A673 (cell line): ENCODE data around the gene SLC22A7. TPM values are rescaled to one million over a fixed set of nuclear protein-coding genes. Genes with fewer than 3 reads are reported as not detected.
A peak's percentile ranks its signal among the peaks of the same experiment; 100 is the strongest.

Source experiments
- BruUV-seq: library from RNA; stranded (reverse); fragments of 400-500 nt; replicated peaks from 2 replicates; lab custom pipeline; 2021; lab: Mats Ljungman, UMichigan
- CTCF ChIA-PET: fragments of 300-600 bp; sonication (Branson Sonifier 250); formaldehyde crosslinking; loops from one replicate; lab custom pipeline; 2022; ENCODE audit warnings: antibody characterized with exemption; lab: Charles Lee
- POLR2A ChIA-PET: fragments of 300-600 bp; sonication (Branson Sonifier 250); formaldehyde crosslinking; loops from one replicate; lab custom pipeline; 2022; ENCODE audit warnings: antibody characterized with exemption; ENCODE audit not compliant: low non-redundant PET; lab: Charles Lee
- DNase-seq: peaks from one replicate; pipeline ENCODE4 v3.0.0-alpha.2; 2015; ENCODE audit warnings: low spot score
- H3K27ac ChIP-seq: fragments of 200-600 bp; sonication (generic); 2 replicates; pipeline ENCODE4 v1.5.1; 2016; ENCODE audit warnings: mixed run types, low read depth, mild to moderate bottlenecking, mixed read lengths, antibody characterized with exemption, low read length; ENCODE audit not compliant: poor library complexity, severe bottlenecking
- H3K27me3 ChIP-seq: fragments of 200-600 bp; sonication (generic); replicated peaks from 2 replicates; pipeline ENCODE4 v1.6.1; 2017; ENCODE audit warnings: mixed run types, low read depth, mild to moderate bottlenecking, mixed read lengths, antibody characterized with exemption, low read length; ENCODE audit not compliant: insufficient read depth, poor library complexity
- H3K36me3 ChIP-seq: fragments of 200-600 bp; sonication (generic); 2 replicates; pipeline ENCODE4 v1.6.1; 2016; ENCODE audit warnings: mixed run types, mild to moderate bottlenecking, mixed read lengths, antibody characterized with exemption, low read length; ENCODE audit not compliant: insufficient read depth, poor library complexity, severe bottlenecking
- H3K4me1 ChIP-seq: fragments of 200-600 bp; sonication (generic); 2 replicates; pipeline ENCODE4 v1.6.1; 2017; ENCODE audit warnings: mixed run types, mild to moderate bottlenecking, mixed read lengths, antibody characterized with exemption, low read length; ENCODE audit not compliant: insufficient read depth, poor library complexity, severe bottlenecking
- H3K4me3 ChIP-seq: fragments of 200-600 bp; sonication (generic); 2 replicates; pipeline ENCODE4 v1.5.1; 2016; ENCODE audit warnings: low read depth, mixed run types, mild to moderate bottlenecking, mixed read lengths, low read length; ENCODE audit not compliant: poor library complexity, severe bottlenecking
- H3K9me3 ChIP-seq: fragments of 200-600 bp; sonication (generic); 2 replicates; pipeline ENCODE4 v1.6.1; 2016; ENCODE audit warnings: mixed run types, low read depth, mild to moderate bottlenecking, mixed read lengths, antibody characterized with exemption, low read length; ENCODE audit not compliant: poor library complexity, severe bottlenecking
- CTCF ChIP-seq: fragments of 300-800, 200-600 bp; sonication (generic); conservative IDR thresholded peaks from 2 replicates; pipeline ENCODE4 v1.5.1; 2017; ENCODE audit warnings: low read depth, mild to moderate bottlenecking, antibody characterized with exemption, low read length, moderate library complexity, mixed read lengths
- EZH2 ChIP-seq: fragments of 200-600 bp; sonication (generic); IDR thresholded peaks from 2 replicates; pipeline ENCODE4 v1.6.1; 2017; ENCODE audit warnings: borderline replicate concordance, low read depth, mild to moderate bottlenecking, mixed read lengths, antibody characterized with exemption, low read length; ENCODE audit not compliant: poor library complexity, severe bottlenecking
- intact Hi-C: fragments of 100-400 bp; cut with micrococcal nuclease; formaldehyde crosslinking; loops from one replicate; pipeline ENCODE4 v1.10.0; 2022; ENCODE audit not compliant: unreplicated experiment
- total RNA-seq: library from RNA; stranded (reverse); gene quantifications from 2 replicates; pipeline ENCODE4 v1.2.3, GENCODE V29; 2021

Gene SLC22A7
- total RNA-seq, 1 experiment from 2014 or later, result not detected

GRCh38 chr6:43273707-43274106 is 24.4 kb upstream of the SLC22A7 start:
- POLR2A ChIA-PET, result no interaction called here
- no peak for DNase-seq
- no peak for TF ChIP-seq EZH2
- TF ChIP-seq CTCF, result no peak
- no peak overlapping the region for H3K27ac ChIP-seq
- BruUV-seq, result no TSS peak
- no peaks in the 10 kb centered on the region for H3K36me3 ChIP-seq
- H3K27me3 ChIP-seq, result no peaks in the 10 kb centered on the region
- no peak overlapping the region for H3K4me3 ChIP-seq
- CTCF ChIA-PET, result no interaction called here
- intact Hi-C loops, result no loop called here
- H3K9me3 ChIP-seq, result no peaks in the 10 kb centered on the region
- peaks cover 18% of the 10 kb centered on the region for H3K4me1 ChIP-seq

GRCh38 chr6:43274127-43274915 is 23.7 kb upstream of the SLC22A7 start:
- CTCF ChIA-PET, result no interaction called here
- Histone ChIP-seq H3K4me1 (peaks cover 12% of the 10 kb centered on the region), H3K36me3 (no peaks in the 10 kb centered on the region), H3K27ac (no peak overlapping the region), H3K9me3 (no peaks in the 10 kb centered on the region), H3K27me3 (no peaks in the 10 kb centered on the region), H3K4me3 (peak overlapping the region; percentile 45)
- no peak for DNase-seq
- TF ChIP-seq CTCF (no peak), EZH2 (no peak)
- intact Hi-C loops, result no loop called here
- POLR2A ChIA-PET, result no interaction called here
- no TSS peak for BruUV-seq

GRCh38 chr6:43274916-43275597 is 23.0 kb upstream of the SLC22A7 start:
- H3K36me3 ChIP-seq, result no peaks in the 10 kb centered on the region
- BruUV-seq, result no TSS peak
- H3K27me3 ChIP-seq, result no peaks in the 10 kb centered on the region
- intact Hi-C loops, result no loop called here
- peaks cover 5% of the 10 kb centered on the region for H3K4me1 ChIP-seq
- TF ChIP-seq EZH2 (no peak), CTCF (no peak)
- ChIA-PET POLR2A (no interaction called here), CTCF (interaction anchor here (0.6 kb wide), 1 partner anchor 11 kb away, joined by 3 read pairs; no protein-coding TSS in a partner anchor)
- peak overlapping the region; percentile 45 for H3K4me3 ChIP-seq
- no peak overlapping the region for H3K27ac ChIP-seq
- H3K9me3 ChIP-seq, result no peaks in the 10 kb centered on the region
- no peak for DNase-seq
